ENCODE results near the gene STOML2.
A peak's percentile ranks its signal among the peaks of the same experiment; 100 is the strongest.
"Not testable (repeated sequence)": the region's sequence is repeated elsewhere in the genome, so short reads cannot be mapped to it uniquely, and the experiment has no call there.

Gene STOML2, protein sequence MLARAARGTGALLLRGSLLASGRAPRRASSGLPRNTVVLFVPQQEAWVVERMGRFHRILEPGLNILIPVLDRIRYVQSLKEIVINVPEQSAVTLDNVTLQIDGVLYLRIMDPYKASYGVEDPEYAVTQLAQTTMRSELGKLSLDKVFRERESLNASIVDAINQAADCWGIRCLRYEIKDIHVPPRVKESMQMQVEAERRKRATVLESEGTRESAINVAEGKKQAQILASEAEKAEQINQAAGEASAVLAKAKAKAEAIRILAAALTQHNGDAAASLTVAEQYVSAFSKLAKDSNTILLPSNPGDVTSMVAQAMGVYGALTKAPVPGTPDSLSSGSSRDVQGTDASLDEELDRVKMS

DNA sequence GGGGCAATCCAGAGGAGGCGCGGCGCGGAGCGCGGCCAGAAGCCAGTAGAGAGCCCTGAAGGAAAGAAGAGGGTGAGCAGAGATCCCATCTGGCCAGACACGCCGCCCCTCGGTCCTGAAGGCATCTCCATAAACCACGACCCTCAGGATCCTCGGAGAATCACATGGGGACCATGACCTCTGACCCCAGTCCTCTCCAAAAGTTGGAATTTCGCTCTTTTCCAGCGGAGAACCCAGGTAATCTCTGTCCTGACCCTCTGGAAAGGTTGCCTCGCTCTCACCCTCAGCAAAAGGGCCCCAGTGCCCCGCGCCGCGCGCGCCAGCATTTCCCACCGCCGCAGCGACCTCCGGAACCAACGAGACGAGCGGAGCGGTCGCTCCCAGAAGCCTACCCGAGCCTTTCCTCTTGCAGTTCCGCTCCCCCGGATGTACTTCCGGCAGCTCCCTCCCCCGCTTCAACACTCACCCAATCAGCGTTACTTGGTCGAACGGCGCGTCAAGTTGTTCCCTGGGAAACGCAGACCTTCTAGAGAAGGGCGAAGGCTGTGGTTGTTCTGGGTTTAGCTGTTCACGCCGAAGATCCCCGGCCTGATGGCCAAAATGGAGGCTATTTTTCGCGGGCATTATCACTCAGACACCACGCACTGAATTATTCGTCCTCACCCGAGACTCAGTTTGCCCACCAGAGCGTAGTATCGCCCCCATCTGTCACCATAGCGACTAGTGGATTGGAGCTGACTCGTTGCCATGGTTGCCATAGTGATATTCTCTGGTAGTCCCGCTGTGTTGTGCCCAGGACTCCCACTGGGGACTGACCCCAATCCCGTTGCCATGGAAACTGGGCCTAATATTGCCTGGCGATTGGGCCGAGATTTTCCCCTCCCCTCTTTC, at the start of gene STOML2:
Gene STOML2, minus strand, starts transcription at position 363 of the 891 bp plus-strand sequence. Its CDS starts 37 bp downstream, at position 326.
- peak; percentile 92 for DNase-seq

DNA sequence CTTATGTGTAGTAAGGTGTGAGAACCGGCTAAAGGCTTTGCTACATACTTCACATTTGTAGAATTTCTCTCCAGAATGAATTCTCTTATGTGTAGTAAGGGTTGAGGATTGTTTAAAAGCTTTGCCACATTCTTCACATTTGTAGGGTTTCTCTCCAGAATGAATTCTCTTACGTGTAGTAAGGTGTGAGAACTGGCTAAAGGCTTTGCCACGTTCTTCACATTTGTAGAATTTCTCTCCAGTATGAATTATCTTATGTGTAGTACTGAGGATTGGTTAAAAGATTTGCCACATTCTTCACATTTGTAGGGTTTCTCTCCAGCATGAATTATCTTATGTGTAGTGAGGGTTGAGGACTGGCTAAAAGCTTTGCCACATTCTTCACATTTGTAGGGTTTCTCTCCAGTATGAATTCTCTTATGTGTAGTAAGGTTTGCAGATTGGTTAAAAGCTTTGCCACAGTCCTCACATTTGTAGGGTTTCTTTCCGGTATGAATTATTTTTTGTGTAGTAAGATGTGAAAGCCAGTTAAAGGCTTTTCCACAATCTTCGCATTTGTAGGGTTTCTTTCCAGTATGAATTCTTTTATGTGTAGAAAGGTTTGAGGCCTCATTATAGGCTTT, 45.1 kb upstream of the STOML2 start:
- DNase-seq: not testable (repeated sequence)

GRCh38 chr9:35142037-35142436, 39.1 kb upstream of the STOML2 start:
- DNase-seq: no peak

DNA sequence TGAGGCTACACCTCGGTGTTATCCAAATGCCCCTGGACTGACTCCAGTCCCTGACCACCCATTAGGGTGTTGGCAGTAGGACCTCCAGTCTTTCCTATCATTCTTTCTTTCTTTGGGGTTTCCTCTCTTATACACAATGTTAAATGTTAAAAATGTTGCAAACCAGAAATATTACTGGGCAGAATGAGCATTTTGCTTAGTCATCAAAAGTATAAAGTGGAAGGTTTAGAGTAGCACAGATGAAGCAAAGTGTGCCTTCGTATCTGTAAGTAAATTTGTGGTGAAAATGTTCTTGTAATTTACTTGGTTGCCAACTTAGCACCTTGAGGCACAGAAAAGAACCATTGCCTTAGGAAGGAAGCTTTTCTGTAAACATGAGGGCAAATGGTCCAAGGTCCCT, 37.2 kb upstream of the STOML2 start:
- DNase-seq: no peak

- DNase-seq: peak; percentile 1
Measured at GRCh38 chr9:35136866-35137265, 33.9 kb upstream of the STOML2 start.

DNA sequence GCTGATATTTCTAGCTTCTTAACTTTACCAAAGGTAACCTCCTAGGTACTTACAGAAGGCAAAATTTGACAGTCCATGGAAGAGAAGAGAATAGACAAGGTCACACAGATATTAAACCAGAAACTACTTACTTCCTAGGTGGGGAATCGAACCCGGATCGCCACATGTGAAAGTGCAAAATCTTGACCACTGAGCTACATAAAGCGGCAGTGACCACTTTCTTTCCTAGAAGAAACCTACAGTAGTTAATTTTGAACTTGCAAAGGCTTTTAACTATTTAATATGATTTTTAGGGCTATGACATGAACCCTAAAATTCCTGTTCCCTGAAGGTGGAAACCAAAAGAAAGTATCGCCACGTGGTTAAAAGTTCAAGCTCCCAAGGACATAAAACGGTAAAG, 33.1 kb upstream of the STOML2 start:
- DNase-seq: no peak

- peak; percentile 11 for DNase-seq
Measured at GRCh38 chr9:35134920-35135319, 32.0 kb upstream of the STOML2 start.

DNA sequence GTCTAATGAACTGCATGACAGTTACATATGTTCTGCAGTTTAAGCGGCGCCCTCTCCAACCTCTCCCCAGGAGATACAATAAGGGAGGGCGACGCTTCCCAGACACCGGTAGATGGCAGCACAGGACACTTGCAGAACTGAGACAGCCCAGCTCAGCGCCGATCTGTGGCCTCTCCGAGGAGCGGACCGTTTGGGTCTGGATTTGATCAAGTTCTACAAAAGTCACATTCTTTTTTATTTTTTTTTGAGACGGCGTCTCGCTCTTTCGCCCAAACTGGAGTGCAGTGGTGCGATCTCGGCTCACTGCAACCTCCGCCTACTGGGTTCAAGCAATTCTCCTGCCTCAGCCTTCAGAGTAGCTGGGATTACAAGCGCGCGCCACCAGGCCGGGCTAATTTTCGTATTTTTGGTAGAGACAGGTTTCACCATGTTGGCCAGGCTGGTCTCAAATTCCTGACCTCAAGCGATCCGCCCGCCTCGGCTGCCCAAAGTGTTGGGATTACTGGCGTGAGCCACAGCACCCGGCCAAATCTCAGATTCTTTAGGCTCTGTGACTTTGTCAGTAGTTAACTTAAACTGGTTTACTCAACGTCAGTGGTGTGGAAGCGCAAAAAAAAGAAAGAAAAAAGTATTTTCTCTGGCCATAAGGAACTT, 14.1 kb upstream of the STOML2 start:
- peak; percentile 88 for DNase-seq

DNA sequence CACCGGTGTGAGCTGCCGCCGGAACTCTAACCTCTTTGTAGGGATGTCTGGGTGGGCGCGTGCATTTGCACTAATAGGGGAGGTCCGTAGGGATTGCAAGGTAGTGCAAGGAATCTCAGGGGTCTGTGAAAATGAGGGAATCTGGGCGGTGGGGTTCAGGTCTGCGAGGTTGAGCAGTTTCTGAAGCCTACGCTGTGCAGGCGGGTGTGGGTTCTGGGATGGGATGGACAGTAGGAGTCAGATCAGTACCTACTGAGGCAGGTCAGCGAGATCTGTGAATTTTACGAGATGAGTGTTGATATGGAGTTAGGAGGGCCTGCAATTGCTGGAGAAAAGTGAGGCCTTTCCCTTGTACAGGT, 13.6 kb upstream of the STOML2 start:
- no peak for DNase-seq

- peak; percentile 96 for DNase-seq
Measured at GRCh38 chr9:35115680-35116538, 13.0 kb upstream of the STOML2 start, which contains the start of gene ATOSB. Gene ATOSB (minus strand): TSS chr9:35115862. CDS start chr9:35108274, 7,588 bp downstream.

DNA sequence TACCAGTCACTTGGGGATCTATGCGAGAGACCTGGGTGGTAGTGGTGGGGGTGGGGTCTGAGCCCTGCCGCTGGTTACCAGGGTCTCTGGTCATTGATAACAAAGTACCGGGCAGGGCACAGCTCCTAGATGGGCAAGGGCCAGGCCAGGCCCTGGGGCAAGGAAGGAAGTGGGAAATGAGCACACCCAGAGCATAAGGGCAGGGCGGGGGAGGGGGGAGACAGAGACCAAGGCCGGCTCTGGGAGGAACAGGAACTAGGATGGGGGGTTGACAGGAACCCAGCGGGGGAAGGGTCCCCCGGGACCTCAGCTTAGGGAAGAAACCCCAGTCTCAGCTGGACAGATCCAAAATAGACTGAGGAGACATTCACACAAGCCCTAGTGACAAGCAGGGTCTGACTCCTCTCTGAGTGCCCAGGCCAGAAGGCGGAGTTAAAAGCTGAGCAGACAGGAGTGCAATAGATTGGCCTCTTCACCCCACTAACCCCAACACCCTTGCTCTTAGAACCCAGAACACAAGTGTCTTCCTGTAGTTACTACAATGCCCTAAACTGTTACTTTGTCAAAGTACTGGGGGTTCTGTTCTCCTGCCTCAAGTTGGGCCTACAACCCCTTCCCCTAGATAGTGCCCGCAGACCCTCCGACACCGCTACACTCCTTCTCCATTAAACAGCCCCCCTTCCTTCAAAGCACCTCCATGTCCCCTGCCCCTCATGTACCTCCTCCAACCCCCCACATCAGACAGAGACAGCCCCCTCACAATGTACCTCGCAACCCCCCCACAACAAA, 12.1 kb upstream of the STOML2 start:
- no peak for DNase-seq

GRCh38 chr9:35114113-35114839, 11.3 kb upstream of the STOML2 start:
- DNase-seq: peak; percentile 77

DNA sequence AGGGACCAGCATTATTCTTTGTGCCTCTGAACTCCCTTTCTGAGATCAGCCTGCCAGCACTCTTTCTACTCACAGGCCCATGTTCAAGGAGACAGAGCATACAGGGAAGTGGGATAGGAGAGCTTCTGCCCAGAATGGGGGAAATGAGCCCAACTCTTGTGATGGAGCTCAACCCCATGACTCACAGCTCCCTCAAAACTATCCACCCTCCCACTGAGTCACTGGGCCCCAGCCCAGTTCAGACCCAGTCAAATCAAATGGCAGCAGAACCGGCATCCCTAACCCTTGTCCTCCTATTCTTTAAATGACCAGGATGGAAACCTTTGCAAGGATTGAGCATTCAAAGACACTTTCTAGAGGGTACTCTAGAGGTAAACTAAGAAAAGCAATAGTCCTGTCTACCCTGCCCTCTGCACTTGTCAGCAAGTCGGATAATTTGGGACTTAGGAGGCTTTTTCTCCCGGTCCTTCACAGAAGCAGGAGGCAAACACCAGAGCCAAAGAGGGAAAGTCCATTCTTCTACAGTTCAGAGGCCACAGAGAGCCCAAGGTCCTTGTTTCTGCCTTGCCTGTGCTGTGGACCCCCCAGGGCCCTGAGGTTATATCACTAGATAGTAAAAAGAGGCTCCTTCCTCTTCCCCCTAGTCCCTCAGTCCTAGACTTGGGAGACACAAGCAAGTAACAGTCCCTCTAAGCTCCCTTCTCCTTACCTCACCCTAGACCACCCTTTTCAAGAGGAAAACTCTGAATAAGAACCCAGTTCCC, 9.5 kb upstream of the STOML2 start:
- DNase-seq: peak; percentile 52

DNA sequence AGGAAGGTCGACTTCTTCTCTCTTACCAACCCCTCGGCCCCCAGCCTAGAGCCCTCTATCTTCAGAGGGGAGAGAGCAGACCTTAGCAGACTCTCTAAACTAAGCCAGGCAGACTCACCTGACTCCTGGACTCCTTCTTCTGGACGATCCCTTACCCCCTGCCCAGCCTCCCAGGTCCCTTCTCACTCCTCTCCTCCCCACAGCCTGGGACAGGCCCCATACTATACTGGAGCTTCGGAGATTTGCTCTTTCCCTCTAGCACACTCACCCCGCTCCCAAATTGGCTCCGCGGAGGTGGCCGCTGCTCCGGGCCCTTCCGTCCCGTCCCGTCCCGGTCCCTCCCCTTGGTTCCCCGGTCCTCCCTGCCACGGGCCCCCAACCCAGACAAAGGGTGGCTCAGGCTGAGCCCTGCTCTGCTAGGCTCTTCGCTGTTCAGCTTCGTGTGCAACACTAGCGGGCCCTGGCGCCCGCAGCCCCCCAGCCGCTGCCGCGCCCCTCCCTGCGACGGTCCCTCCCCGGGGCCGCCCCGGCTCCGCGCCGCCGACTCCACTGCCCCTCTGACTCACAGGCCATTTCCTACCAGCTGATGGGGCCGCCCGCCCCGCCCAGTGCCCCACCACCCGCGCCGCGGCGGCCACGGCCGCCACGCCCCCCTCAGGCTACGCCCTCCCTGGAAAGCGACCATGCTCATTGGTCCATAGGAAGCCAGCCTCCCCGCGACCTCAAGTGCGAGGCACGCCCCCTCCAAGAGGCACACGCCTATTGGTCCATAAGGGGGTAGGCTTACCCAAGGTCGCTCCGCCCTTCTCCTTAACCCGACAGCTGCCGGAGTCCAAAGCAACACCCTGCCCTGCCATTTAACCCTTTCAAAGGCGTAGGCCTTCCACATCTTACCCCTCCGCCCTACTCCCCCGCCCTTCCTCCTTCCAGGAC, 8.3 kb upstream of the STOML2 start:
- DNase-seq: peak; percentile 96

DNA sequence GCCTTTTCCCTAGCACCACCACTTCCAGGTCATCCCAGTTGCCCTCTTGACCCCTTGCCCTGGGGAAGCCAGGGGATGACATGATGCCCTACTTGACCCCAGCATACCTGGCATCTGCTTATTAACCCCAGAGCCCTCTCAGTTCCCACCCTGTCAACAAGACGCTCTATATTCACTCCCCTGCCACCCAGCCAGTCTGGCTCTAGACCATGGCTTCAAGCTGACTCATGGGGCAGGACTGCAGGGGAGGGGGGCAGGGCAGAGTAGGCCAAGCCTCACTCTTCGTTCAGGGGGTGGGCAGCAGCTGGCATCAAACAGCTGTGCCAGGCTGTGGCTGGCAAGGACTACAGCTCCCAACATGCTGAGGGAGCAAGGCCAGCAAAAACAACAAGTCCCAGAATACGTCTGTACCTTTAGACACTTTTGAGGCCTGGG, 7.4 kb upstream of the STOML2 start:
- DNase-seq: peak; percentile 52

GRCh38 chr9:35108946-35109575, 6.1 kb upstream of the STOML2 start:
- peak; percentile 52 for DNase-seq

DNA sequence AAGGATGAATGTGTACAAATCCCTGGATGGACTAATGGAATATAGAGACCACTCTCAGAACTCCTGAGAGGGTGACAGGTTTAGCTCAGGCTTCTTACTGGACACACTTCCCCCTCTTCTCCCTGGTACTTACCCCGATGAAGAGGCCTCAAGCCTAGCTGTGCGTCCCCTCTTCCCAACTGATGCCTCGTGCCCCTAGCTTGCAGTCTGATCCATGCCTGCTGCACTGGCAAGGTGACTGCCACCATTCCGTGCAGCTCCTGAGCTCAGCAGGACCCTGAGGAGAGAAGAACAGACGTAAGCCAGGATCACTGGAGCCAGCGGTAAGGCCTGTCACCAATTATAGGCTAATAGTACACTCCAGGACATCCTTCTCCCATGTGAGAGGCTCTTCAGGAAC, 5.5 kb upstream of the STOML2 start:
- DNase-seq: no peak

All from activated CD8-positive, alpha-beta memory T cell treated with anti-CD3 and anti-CD28 coated beads for 24 hours (primary cell).